HG02642 (cell line): Measurements from ENCODE around the gene TTC12.
"Not testable (repeated sequence)": the region's sequence is repeated elsewhere in the genome, so short reads cannot be mapped to it uniquely, and the experiment has no call there.

Source experiments
- ATAC-seq: cut with Tn5 transposase; IDR thresholded peaks from one replicate; pipeline ENCODE4 v1.9.1; 2021; ENCODE audit warnings: mild to moderate bottlenecking; ENCODE audit not compliant: unreplicated experiment, poor library complexity

TTC12 gene

GRCh38 chr11:113283881-113284280 is 30.5 kb upstream of the TTC12 start:
- no peak for ATAC-seq

- ATAC-seq = no peak
Observed at GRCh38 chr11:113286009-113286408, 28.4 kb upstream of the TTC12 start.

GRCh38 chr11:113286509-113287497 is 27.6 kb upstream of the TTC12 start:
- ATAC-seq = no peak

GRCh38 chr11:113287801-113288200 is 26.6 kb upstream of the TTC12 start:
- no peak for ATAC-seq

- no peak for ATAC-seq
Observed at GRCh38 chr11:113288286-113288863, 26.0 kb upstream of the TTC12 start.

- ATAC-seq = peak; percentile 96
Observed at GRCh38 chr11:113289431-113290187, 24.8 kb upstream of the TTC12 start.

GRCh38 chr11:113293936-113294335 is 20.4 kb upstream of the TTC12 start:
- no peak for ATAC-seq

- no peak for ATAC-seq
Observed at GRCh38 chr11:113295993-113296392, 18.4 kb upstream of the TTC12 start.

GRCh38 chr11:113296447-113297205 is 17.8 kb upstream of the TTC12 start:
- no peak for ATAC-seq

- ATAC-seq = not testable (repeated sequence)
Observed at GRCh38 chr11:113298496-113298895, 15.9 kb upstream of the TTC12 start.

GRCh38 chr11:113304916-113305315 is 9.5 kb upstream of the TTC12 start:
- no peak for ATAC-seq

- peak; percentile 84 for ATAC-seq
Observed at GRCh38 chr11:113305440-113306336, 8.7 kb upstream of the TTC12 start.

GRCh38 chr11:113308601-113309000 is 5.8 kb upstream of the TTC12 start:
- ATAC-seq = no peak

- no peak for ATAC-seq
Observed at GRCh38 chr11:113311536-113311935, 2.8 kb upstream of the TTC12 start.

- ATAC-seq = no peak
Observed at GRCh38 chr11:113313601-113314000, 782 bp upstream of the TTC12 start.

- no peak for ATAC-seq
Observed at GRCh38 chr11:113314065-113314388, 356 bp upstream of the TTC12 start.

- no peak for ATAC-seq
Observed at GRCh38 chr11:113315811-113316210, 1.4 kb downstream of the TTC12 start.

GRCh38 chr11:113316256-113316655 is 1.9 kb downstream of the TTC12 start:
- ATAC-seq = no peak

- ATAC-seq = no peak
Observed at GRCh38 chr11:113317339-113317738, 3.0 kb downstream of the TTC12 start.
